Esophagus squamous epithelium (tissue), 4 donors: ENCODE results near the gene CDK5RAP1.

Source experiments
- POLR2A ChIP-seq, 4 donors: fragments of 450-650 bp; IDR thresholded peaks; one replicate each; pipeline ENCODE4 v1.6.1; 2017; ENCODE audit warnings: antibody characterized with exemption in 4 of 4, mild to moderate bottlenecking in 4 of 4, moderate library complexity in 3 of 4
- TF ChIP-seq, protein P1 (sequence below), 6 experiments: fragments of 450-650 bp in 4 of 6; fragments of 200-600 bp in 2 of 6; sonication (generic) in 2 of 6; IDR thresholded peaks; one replicate each; pipeline ENCODE4 v1.5.1; 2016 to 2019; ENCODE audit warnings: antibody characterized with exemption in 6 of 6, mild to moderate bottlenecking in 4 of 6, moderate library complexity in 4 of 6

DNA sequence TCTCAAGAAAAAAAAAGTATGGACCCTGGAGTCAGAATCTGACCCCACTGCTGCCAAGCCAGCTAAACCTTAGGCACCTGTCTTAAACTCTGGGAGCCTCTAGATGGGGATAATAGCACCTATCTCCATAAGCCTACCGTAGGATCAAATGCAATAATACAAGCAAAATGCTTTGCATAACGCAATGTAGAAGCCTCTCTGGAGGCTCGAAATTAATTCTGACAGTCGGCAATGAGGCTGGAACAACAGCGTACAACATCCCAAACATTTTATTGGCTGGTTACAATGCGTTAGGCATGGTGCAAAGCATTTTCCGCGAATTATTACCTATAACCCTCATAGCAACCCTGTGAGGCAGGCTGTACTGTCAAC, 521 bp downstream of the CDK5RAP1 start:
- TF ChIP-seq, protein P1, sequence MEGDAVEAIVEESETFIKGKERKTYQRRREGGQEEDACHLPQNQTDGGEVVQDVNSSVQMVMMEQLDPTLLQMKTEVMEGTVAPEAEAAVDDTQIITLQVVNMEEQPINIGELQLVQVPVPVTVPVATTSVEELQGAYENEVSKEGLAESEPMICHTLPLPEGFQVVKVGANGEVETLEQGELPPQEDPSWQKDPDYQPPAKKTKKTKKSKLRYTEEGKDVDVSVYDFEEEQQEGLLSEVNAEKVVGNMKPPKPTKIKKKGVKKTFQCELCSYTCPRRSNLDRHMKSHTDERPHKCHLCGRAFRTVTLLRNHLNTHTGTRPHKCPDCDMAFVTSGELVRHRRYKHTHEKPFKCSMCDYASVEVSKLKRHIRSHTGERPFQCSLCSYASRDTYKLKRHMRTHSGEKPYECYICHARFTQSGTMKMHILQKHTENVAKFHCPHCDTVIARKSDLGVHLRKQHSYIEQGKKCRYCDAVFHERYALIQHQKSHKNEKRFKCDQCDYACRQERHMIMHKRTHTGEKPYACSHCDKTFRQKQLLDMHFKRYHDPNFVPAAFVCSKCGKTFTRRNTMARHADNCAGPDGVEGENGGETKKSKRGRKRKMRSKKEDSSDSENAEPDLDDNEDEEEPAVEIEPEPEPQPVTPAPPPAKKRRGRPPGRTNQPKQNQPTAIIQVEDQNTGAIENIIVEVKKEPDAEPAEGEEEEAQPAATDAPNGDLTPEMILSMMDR (IDR thresholded peaks at IDR 0.05) = no peak
- TF ChIP-seq POLR2A (IDR thresholded peaks at IDR 0.05) = no peak
